ENCODE results near the gene BAIAP2L2. TPM values are rescaled to one million over a fixed set of nuclear protein-coding genes. Genes with fewer than 3 reads are reported as not detected.

BAIAP2L2 gene
- polyA plus RNA-seq, 3 donors, result 0.38 to 2.5 (median 1.2) TPM

Other genes starting within 250 kb of the BAIAP2L2 start
- gene MICALL1, start 204.4 kb downstream of the BAIAP2L2 start, polyA plus RNA-seq, result 10 to 100 TPM in 2 of 3 donors, 1 to 10 TPM in 1; 9.1 to 19.6 (median 11.0) TPM
- gene C22orf23, start 157.1 kb downstream of the BAIAP2L2 start, polyA plus RNA-seq, result 1 to 10 TPM in 1 of 3 donors, under 1 TPM in 2; 0.16 to 1.6 (median 0.31) TPM
- gene POLR2F, start 157.0 kb downstream of the BAIAP2L2 start, polyA plus RNA-seq, result 100 to 1,000 TPM in 2 of 3 donors, 10 to 100 TPM in 1; 58.9 to 144 (median 134) TPM
- 1 to 10 TPM in 1 of 3 donors, under 1 TPM in 2; 0.49 to 2.1 (median 0.79) TPM for gene SOX10, start 126.1 kb downstream of the BAIAP2L2 start, polyA plus RNA-seq
- 10 to 100 TPM; 19.6 to 23.5 (median 20.6) TPM for gene PICK1, start 53.3 kb downstream of the BAIAP2L2 start, polyA plus RNA-seq
- under 1 TPM; 0.21 to 0.34 (median 0.31) TPM for gene SLC16A8, start 26.5 kb downstream of the BAIAP2L2 start, polyA plus RNA-seq
- gene PLA2G6, start 71.1 kb upstream of the BAIAP2L2 start, polyA plus RNA-seq, result 10 to 100 TPM; 25.3 to 69.9 (median 61.4) TPM
- 100 to 1,000 TPM in 2 of 3 donors, 1 to 10 TPM in 1; 6.3 to 168 (median 127) TPM for gene MAFF, start 91.3 kb upstream of the BAIAP2L2 start, polyA plus RNA-seq
- 10 to 100 TPM; 14.0 to 50.2 (median 37.3) TPM for gene TMEM184B, start 162.3 kb upstream of the BAIAP2L2 start, polyA plus RNA-seq
- 100 to 1,000 TPM in 2 of 3 donors, 10 to 100 TPM in 1; 77.8 to 139 (median 123) TPM for gene CSNK1E, start 206.7 kb upstream of the BAIAP2L2 start, polyA plus RNA-seq

Measured in adipose tissue (tissue), 3 donors.